CD4-positive, alpha-beta T cell treated with Interleukin-4 for 1 hour (primary cell): ENCODE measurements around the gene LCN12.

Experiments used
- DNase-seq, 2 donors: peaks; one replicate each; pipeline ENCODE4 v3.0.0-alpha.2; 2020 to 2022

Gene LCN12

DNA sequence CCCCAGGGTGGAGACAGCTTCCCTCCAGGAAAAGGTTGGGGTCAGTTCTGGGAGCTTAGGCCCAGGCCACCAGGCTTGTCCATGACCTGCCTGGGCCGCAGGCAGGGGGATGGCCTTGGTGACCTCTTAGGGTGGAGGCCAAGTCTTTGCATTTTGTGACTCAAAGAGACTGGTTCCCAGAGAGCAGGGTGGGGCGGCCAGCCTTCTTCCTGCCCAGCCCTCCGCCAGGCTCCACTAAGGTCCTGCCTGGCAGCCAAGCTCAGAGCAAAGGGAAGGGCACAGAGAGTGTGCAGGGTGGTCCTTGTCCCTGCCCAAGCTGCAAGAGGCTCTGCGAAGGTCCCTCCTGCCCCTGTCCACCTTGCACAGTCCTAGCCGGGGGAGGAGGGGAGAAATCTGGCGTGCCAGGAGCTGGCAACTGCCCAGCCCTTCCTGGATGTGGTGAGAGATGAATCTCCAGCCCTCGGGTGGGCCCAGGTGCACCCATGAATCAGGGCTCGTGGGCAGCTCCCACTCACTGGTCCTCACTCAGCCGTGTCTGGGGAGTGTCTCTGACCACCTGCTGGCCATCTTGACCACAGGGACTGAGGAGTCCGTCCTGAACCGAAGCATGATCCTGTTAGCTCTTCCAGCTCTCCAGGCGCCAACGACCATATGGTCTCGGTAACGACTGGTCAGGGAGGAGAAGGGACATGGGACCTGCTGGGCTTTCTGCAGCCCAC lies 22.9 kb downstream of the LCN12 start:
- no peak for DNase-seq

DNA sequence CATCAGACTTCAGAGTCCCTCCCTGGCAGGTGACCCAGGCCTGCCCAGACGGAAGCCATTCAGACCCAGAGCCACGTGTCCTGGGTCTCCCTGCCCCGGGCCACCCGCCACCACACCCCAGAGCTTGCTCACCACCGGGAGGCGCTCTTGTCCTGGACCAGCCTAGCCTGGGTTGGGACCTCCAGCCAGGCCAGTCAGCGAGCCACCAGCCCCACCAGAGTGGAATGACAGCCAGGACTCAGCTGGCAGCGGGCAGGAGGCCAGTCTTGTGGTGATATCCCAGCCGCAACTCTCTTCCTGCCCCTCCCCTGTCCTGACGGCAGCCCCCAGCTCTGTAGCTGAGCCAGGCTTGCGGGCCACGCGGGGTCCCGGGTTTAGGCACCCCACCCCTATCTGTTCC lies 23.6 kb downstream of the LCN12 start:
- DNase-seq = peak; percentile 41 to 42

DNA sequence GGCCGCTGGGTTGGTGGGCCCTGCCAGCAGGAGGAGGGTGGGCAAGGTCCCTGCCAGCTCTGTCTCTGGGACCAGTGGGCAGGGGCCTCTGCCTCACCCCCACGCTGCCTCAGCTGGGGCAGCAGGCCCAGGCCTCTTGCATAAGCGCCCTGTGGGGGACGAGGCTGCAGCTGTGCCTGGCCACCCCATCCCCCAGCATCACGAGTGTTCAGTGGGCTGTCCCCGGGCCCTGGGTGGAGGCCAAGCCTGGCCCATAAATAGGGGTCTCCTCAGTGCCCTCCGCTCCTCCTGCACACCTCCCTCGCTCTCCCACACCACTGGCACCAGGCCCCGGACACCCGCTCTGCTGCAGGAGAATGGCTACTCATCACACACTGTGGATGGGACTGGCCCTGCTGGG lies 25.1 kb downstream of the LCN12 start, which contains the start of gene PTGDS:
Gene PTGDS (plus strand): TSS at position 282 of the 400 bp plus-strand sequence. CDS start 75 bp downstream, at position 357.
- no peak for DNase-seq

DNA sequence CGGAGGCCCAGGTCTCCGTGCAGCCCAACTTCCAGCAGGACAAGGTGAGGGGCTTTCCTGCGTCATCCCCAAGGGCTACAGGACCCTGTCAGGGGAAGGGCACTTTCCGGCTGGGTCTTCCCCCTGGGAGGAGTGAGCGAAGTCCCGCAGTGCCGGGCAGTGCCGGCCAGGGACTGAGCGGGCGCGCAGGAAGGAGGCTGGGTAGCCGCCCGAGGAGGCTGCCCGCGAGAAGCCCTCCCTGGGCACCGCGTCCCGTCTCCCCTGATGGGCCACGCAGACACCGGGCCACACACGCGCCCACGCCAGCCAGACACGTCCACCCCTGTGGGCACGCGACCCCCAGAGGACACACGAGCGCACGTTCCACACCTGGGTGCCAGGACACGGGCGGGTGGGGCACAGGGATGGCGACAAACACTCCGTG lies 25.6 kb downstream of the LCN12 start:
- DNase-seq = no peak

- peak; percentile 70 to 75 for DNase-seq
These were observed 26.2 kb downstream of the LCN12 start for GRCh38 chr9:136978073-136978864.

DNA sequence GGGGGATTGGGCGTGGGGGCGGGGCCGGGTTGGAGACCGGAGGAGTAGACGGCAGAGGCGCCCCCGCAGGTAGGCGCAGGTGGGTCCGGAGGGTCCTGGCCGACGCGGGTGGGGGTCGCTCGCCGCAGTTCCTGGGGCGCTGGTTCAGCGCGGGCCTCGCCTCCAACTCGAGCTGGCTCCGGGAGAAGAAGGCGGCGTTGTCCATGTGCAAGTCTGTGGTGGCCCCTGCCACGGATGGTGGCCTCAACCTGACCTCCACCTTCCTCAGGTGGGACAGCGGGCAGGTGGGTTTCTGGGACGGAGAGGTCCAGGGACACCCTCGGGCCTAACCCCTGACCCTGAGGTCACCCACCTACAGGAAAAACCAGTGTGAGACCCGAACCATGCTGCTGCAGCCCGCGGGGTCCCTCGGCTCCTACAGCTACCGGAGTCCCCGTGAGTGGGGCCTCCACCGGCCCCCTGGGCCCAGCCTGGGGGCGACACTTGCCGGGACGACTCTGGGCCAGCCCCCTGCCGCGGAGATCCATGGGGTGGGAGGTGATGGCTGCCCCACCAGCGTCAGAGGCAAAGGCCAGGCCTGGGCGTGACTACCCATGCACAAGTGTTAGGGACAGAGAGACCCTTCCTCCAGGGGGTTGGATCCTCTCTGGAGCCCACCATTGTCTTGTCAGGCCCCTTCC lies 26.9 kb downstream of the LCN12 start:
- no peak for DNase-seq

DNA sequence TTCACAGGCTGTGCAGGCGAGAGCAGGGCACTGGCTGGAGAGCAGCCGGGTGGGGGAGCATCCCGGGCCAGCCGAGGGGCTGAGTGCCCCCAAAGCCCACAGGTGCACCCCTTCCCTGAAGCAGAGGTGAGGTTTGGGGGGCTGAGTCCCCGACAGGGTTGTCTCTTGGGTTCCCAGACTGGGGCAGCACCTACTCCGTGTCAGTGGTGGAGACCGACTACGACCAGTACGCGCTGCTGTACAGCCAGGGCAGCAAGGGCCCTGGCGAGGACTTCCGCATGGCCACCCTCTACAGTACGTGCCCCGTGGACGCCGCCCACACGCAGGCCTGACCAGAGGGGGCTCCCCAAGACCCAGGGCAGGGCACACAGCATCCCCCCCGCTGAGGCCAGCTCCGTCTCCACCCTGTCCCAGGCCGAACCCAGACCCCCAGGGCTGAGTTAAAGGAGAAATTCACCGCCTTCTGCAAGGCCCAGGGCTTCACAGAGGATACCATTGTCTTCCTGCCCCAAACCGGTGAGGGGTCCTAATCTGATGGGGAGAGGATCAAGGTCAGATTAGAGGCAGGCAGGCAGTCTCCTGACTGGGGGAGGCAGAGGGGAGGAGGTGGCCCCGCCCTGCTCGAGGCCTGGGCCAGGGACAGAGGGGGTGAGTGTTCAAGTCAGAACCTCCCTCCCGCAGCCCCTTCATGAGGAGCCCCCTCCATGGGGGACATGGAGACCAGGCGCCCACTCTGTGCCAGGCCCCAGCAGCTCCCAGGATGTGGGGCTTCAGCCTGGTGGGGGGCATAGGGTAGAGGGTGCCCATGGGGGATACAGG lies 27.9 kb downstream of the LCN12 start:
- no peak for DNase-seq

GRCh38 chr9:136980669-136981478 lies 28.8 kb downstream of the LCN12 start:
- DNase-seq = no peak

- DNase-seq = no peak
These were observed 29.6 kb downstream of the LCN12 start for GRCh38 chr9:136981588-136982231.

- DNase-seq = no peak
These were observed 30.4 kb downstream of the LCN12 start, which contains the start of gene LCNL1 for GRCh38 chr9:136982232-136983051. Gene LCNL1, plus strand, starts transcription at chr9:136982993. Its CDS starts 594 bp downstream, at chr9:136983587.

DNA sequence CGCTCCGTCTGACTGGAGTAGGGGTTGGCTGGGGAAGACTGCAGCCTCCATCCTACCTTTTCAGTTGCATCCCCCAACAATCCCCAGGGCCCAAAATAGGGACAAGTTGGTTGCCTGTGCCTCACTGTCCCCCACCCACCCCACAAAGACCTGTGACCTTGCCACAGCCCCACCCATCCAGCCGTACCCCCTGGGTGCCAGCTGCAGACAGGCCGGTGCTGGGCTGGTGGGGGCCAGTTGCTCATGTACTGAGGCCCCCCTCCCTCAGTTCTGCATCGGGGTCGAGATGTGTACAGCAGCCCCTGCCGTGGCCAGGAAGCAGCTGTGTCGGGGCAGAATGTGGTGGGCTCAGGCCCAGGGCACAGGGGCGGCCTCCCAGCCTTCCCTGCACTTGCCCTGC lies 31.1 kb downstream of the LCN12 start:
- DNase-seq = no peak

DNA sequence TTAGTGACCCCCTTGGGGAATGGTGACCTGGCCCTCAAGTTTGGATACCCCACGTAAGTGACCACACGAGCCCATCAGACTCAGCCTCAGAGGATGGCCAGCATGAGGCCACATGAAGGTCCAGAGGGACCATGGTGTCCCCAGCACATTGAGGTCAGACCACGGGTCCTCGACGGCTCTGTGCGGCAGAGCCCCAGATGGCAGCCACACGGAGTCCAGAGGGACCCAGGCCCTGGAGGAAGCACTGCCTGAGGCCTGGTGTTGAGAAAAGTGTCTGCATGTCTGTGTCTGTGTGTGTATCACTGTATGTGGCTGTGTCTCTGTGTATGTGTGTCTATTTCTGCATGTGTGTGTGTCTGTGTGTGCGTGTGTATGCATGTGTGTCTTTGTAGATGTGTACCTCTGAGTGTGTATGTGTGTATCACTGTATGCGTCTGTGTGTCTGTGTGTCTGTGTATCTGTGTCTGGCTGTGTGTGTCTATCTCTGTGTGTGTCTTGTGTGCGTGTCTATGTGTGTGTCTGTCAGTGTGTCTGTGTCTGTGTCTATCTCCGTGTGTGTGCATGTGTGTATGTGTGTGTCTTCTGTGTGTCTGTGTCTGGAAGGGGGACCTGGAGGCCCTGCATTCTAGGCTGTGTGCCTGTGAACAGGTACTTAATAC lies 31.7 kb downstream of the LCN12 start:
- no peak for DNase-seq

DNA sequence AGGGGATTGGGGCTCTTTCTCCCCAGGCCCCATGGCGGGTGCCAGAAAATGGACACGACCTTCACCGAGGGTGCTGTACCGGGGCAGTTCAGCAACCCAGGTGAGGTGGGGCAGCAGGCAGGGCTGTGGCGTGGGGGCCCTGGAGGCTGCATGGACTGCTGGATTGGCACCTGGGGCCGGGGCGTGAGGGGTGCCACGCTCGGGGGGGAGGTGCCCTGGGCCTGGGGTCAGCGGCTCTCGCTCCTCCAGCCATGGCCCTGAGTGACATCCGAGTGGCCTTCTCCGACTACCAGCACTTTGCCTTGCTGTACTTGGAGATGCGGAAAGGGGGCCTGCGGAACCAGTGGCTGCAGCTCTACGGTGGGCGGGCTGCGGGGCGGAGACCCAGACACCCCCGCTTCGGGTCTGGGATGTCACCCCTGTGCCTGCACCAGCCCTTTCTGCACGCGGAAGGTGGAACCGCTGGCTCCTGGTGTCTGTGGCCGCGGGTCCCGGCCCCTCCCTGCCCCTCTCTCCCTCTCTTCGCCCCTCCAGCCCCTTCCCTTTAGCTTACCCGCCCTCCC lies 32.5 kb downstream of the LCN12 start:
- no peak for DNase-seq

DNA sequence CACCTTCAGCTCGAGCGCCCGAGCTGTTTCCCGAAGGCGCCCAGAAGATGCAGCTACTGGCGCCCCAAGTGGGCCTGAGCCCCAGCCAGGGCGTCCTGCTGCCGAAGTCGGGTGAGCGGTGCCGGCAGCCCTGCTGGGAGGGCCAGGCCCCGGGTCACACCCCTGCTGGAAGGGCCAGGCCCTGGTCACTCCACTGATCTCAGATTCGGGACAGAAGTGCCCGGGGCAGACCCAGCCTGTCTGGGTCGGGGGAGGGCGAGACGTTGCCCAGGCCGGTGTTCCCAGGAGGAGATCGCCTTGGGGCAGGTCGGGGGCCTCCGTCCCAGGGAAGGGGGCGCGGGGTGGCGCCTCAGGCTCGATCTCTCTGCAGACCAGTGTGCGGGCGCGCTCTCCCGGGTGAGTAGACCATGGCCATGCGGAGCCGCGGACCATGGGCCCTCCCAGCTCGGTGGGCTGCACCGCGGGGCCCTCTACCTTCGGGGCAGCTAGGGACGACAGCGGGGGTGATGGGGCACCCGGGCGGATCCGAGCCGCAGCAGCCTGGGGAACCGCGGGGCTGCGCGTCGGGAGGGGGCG lies 33.0 kb downstream of the LCN12 start:
- no peak for DNase-seq

DNA sequence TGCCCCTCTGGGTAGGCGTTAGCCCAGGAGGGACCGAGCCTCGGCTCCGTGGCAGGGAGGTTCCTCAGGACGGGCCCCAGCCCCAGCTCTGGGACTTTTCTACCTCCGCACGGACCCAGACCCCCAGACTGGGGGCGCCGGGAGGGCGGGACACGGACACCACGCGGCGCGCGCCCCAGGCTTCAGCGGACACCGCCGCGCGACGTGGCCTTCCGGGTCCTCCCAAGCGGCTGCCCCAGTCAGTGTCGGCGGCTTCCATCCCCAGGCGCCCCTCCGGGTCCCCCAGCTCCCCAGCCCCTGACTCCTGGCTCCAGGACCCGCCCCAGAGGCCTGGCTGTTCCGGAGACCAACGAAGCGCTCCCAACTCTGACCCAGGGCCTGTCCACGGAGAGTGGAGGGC lies 33.8 kb downstream of the LCN12 start:
- DNase-seq = no peak

GRCh38 chr9:136988872-136989271 lies 36.8 kb downstream of the LCN12 start:
- no peak for DNase-seq

- DNase-seq = no peak
These were observed 38.3 kb downstream of the LCN12 start for GRCh38 chr9:136990242-136990911.
